ENCODE data around the gene SLC29A3.

Gene SLC29A3

GRCh38 chr10:71289421-71290130, 29.5 kb upstream of the SLC29A3 start:
- DNase-seq (ENCODE audit: extremely low spot score): no peak
- no peak for TF ChIP-seq ELF4 (IDR thresholded peaks at IDR 0.05)
- no peak for TF ChIP-seq CTBP1 (IDR thresholded peaks at IDR 0.05; ENCODE audit: borderline replicate concordance)
- TF ChIP-seq SUZ12 (IDR thresholded peaks at IDR 0.05): no peak
- TF ChIP-seq ZNF384 (IDR thresholded peaks at IDR 0.05): no peak
- TF ChIP-seq SP1 (IDR thresholded peaks at IDR 0.05): no peak
- no peak for TF ChIP-seq TARDBP (IDR thresholded peaks at IDR 0.05)
- no peak for TF ChIP-seq L3MBTL2 (conservative IDR thresholded peaks at IDR 0.05)
- TF ChIP-seq HDGF (IDR thresholded peaks at IDR 0.05; ENCODE audit: borderline replicate concordance): no peak
- TF ChIP-seq PKNOX1 (IDR thresholded peaks at IDR 0.05): no peak
- no peak for TF ChIP-seq LEF1 (IDR thresholded peaks at IDR 0.05; ENCODE audit: borderline replicate concordance)
- TF ChIP-seq ARNT (IDR thresholded peaks at IDR 0.05): no peak
- no peak for TF ChIP-seq FOXM1 (IDR thresholded peaks at IDR 0.05; ENCODE audit: borderline replicate concordance)
- no peak for TF ChIP-seq NFRKB (IDR thresholded peaks at IDR 0.05)
- TF ChIP-seq FOXA1 (IDR thresholded peaks at IDR 0.05): no peak
- TF ChIP-seq BHLHE40 (IDR thresholded peaks at IDR 0.05; ENCODE audit: borderline replicate concordance): no peak
- no peak for TF ChIP-seq FOXK2 (IDR thresholded peaks at IDR 0.05)
- CTCF ChIA-PET: no interaction called here

GRCh38 chr10:71290331-71290730, 28.7 kb upstream of the SLC29A3 start:
- DNase-seq (ENCODE audit: extremely low spot score): no peak
- ChIA-PET CTCF (no interaction called here), POLR2A (interaction anchor here (1.0 kb wide), 1 partner anchor 78 kb away, joined by 4 read pairs; the partner anchor contains the start of gene UNC5B)
- no peak for TF ChIP-seq ELF4 (IDR thresholded peaks at IDR 0.05)
- TF ChIP-seq SP1 (IDR thresholded peaks at IDR 0.05): no peak
- TF ChIP-seq FOXK2 (IDR thresholded peaks at IDR 0.05): no peak
- TF ChIP-seq SUZ12 (IDR thresholded peaks at IDR 0.05): no peak
- TF ChIP-seq NFRKB (IDR thresholded peaks at IDR 0.05): no peak
- no peak for TF ChIP-seq ARNT (IDR thresholded peaks at IDR 0.05)
- TF ChIP-seq FOXM1 (IDR thresholded peaks at IDR 0.05; ENCODE audit: borderline replicate concordance): no peak
- TF ChIP-seq HDGF (IDR thresholded peaks at IDR 0.05; ENCODE audit: borderline replicate concordance): no peak
- TF ChIP-seq TARDBP (IDR thresholded peaks at IDR 0.05): no peak
- TF ChIP-seq LEF1 (IDR thresholded peaks at IDR 0.05; ENCODE audit: borderline replicate concordance): no peak
- no peak for TF ChIP-seq L3MBTL2 (conservative IDR thresholded peaks at IDR 0.05)
- no peak for TF ChIP-seq BHLHE40 (IDR thresholded peaks at IDR 0.05; ENCODE audit: borderline replicate concordance)
- no peak for TF ChIP-seq FOXA1 (IDR thresholded peaks at IDR 0.05)
- no peak for TF ChIP-seq ZNF384 (IDR thresholded peaks at IDR 0.05)
- TF ChIP-seq CTBP1 (IDR thresholded peaks at IDR 0.05; ENCODE audit: borderline replicate concordance): no peak
- TF ChIP-seq PKNOX1 (IDR thresholded peaks at IDR 0.05): no peak

More at GRCh38 chr10:71289421-71290130, 29.5 kb upstream of the SLC29A3 start:
- POLR2A ChIA-PET: interaction anchor here (1.0 kb wide), 1 partner anchor 77 kb away, joined by 4 read pairs; the partner anchor contains the start of gene UNC5B

GRCh38 chr10:71290806-71291527, 28.1 kb upstream of the SLC29A3 start:
- no peak for DNase-seq (ENCODE audit: extremely low spot score)
- ChIA-PET CTCF (no interaction called here), POLR2A (no interaction called here)
- TF ChIP-seq L3MBTL2 (conservative IDR thresholded peaks at IDR 0.05) (no peak), PKNOX1 (IDR thresholded peaks at IDR 0.05) (no peak), CTBP1 (IDR thresholded peaks at IDR 0.05; ENCODE audit: borderline replicate concordance) (no peak)

- TF ChIP-seq ZNF384 (IDR thresholded peaks at IDR 0.05) (no peak), TARDBP (IDR thresholded peaks at IDR 0.05) (no peak)
- DNase-seq (ENCODE audit: extremely low spot score): no peak
- ChIA-PET POLR2A (no interaction called here), CTCF (no interaction called here)
Observed at GRCh38 chr10:71291528-71291900, 27.5 kb upstream of the SLC29A3 start.

GRCh38 chr10:71292624-71293445, 26.2 kb upstream of the SLC29A3 start:
- no peak for TF ChIP-seq BHLHE40 (IDR thresholded peaks at IDR 0.05; ENCODE audit: borderline replicate concordance)
- no peak for TF ChIP-seq CTBP1 (IDR thresholded peaks at IDR 0.05; ENCODE audit: borderline replicate concordance)
- no peak for TF ChIP-seq FOXM1 (IDR thresholded peaks at IDR 0.05; ENCODE audit: borderline replicate concordance)
- TF ChIP-seq FOXK2 (IDR thresholded peaks at IDR 0.05): no peak
- TF ChIP-seq ARNT (IDR thresholded peaks at IDR 0.05): no peak
- TF ChIP-seq PKNOX1 (IDR thresholded peaks at IDR 0.05): no peak
- ChIA-PET CTCF (interaction anchor here (0.8 to 1.0 kb wide), 2 partner anchors 8 to 390 kb away, joined by 3 to 5 read pairs; no protein-coding TSS in a partner anchor), POLR2A (no interaction called here)
- no peak for DNase-seq (ENCODE audit: extremely low spot score)

All from HEK293T (cell line).